Sigmoid colon (tissue), 4 donors: ENCODE data around the gene GRAMD4.

Experiments used
- EP300 ChIP-seq, 4 donors: sonication (generic); formaldehyde crosslinking; IDR thresholded peaks; one replicate each; pipeline ENCODE4 v1.6.1; 2017; ENCODE audit warnings: antibody characterized with exemption in 4 of 4
- POLR2A ChIP-seq, 2 donors: fragments of 450-650 bp; IDR thresholded peaks; one replicate each; pipeline ENCODE4 v1.6.1; 2016; ENCODE audit warnings: antibody characterized with exemption in 2 of 2, mild to moderate bottlenecking in 2 of 2, moderate library complexity in 2 of 2
- POLR2AphosphoS5 ChIP-seq, 4 donors: sonication (generic); formaldehyde crosslinking; IDR thresholded peaks; one replicate each; pipeline ENCODE4 v1.6.1; 2017; ENCODE audit warnings: antibody characterized with exemption in 4 of 4
- TF ChIP-seq, protein P1 (sequence below), 4 experiments: fragments of 450-650 bp in 3 of 4; fragments of 200-600 bp in 1 of 4; IDR thresholded peaks; one replicate each; pipeline ENCODE4 v1.5.1; 2016 to 2019; ENCODE audit warnings: antibody characterized with exemption in 4 of 4, mild to moderate bottlenecking in 3 of 4, moderate library complexity in 2 of 4

DNA sequence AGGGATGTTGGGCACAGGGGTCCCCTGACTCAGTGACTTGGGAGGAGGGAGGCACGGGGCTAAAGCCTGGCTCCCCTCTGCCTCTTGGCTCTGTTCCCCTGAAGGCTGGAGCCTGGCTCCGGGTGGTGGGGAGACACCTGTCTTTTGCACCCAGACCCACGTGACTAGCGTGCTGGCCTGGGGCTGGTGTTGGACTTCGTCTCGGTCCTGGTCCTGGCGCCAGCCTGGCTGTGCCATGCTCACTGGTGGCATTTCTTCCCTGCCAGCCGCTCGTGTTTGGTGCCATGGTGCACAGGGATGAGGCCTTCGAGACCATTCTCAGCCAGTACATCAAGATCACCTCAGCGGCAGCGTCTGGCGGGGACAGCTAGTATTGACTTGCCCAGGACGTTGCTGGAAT lies 56.7 kb downstream of the GRAMD4 start:
- TF ChIP-seq, protein P1, sequence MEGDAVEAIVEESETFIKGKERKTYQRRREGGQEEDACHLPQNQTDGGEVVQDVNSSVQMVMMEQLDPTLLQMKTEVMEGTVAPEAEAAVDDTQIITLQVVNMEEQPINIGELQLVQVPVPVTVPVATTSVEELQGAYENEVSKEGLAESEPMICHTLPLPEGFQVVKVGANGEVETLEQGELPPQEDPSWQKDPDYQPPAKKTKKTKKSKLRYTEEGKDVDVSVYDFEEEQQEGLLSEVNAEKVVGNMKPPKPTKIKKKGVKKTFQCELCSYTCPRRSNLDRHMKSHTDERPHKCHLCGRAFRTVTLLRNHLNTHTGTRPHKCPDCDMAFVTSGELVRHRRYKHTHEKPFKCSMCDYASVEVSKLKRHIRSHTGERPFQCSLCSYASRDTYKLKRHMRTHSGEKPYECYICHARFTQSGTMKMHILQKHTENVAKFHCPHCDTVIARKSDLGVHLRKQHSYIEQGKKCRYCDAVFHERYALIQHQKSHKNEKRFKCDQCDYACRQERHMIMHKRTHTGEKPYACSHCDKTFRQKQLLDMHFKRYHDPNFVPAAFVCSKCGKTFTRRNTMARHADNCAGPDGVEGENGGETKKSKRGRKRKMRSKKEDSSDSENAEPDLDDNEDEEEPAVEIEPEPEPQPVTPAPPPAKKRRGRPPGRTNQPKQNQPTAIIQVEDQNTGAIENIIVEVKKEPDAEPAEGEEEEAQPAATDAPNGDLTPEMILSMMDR (IDR thresholded peaks at IDR 0.05) = no peak
- TF ChIP-seq POLR2AphosphoS5 (IDR thresholded peaks at IDR 0.05) (no peak), POLR2A (IDR thresholded peaks at IDR 0.05) (no peak), EP300 (IDR thresholded peaks at IDR 0.05) (no peak)
